WTC11 (cell line): Measurements from ENCODE around the gene KNSTRN. TPM values are rescaled to one million over a fixed set of nuclear protein-coding genes. Genes with fewer than 3 reads are reported as not detected.

Experiments
- ATAC-seq: fragments of 200-7000 bp; cut with Tn5 transposase; 2 replicates; pipeline ENCODE4 v1.10.0; 2021; ENCODE audit warnings: mild to moderate bottlenecking, moderate library complexity
- CTCF ChIA-PET: fragments of 300-600 bp; sonication (Branson Sonifier 250); formaldehyde crosslinking; loops from one replicate; lab custom pipeline; 2021; ENCODE audit warnings: antibody characterized with exemption; lab: Charles Lee
- POLR2A ChIA-PET: fragments of 350-600 bp; sonication (Branson Sonifier 250); formaldehyde crosslinking; loops from one replicate; lab custom pipeline; 2021; ENCODE audit warnings: antibody characterized with exemption; lab: Charles Lee
- DNase-seq: peaks from one replicate; pipeline ENCODE4 v3.0.0; 2021; ENCODE audit warnings: low spot score
- H3K27ac Mint-ChIP-seq: 2 replicates; pipeline ENCODE4 v1.8.0; 2021; ENCODE audit warnings: mixed read lengths
- H3K27me3 Mint-ChIP-seq: 2 replicates; pipeline ENCODE4 v1.8.0; 2021; ENCODE audit warnings: low read depth, mild to moderate bottlenecking, moderate library complexity, mixed read lengths
- H3K36me3 Mint-ChIP-seq: 2 replicates; pipeline ENCODE4 v1.8.0; 2021; ENCODE audit warnings: mixed read lengths
- H3K4me1 Mint-ChIP-seq: 2 replicates; pipeline ENCODE4 v1.8.0; 2022; ENCODE audit warnings: mixed read lengths
- H3K4me3 Mint-ChIP-seq: 2 replicates; pipeline ENCODE4 v1.8.0; 2021; ENCODE audit warnings: mild to moderate bottlenecking, moderate library complexity, mixed read lengths
- H3K9me3 Mint-ChIP-seq: 2 replicates; pipeline ENCODE4 v1.8.0; 2021; ENCODE audit warnings: mixed read lengths
- ATF1 ChIP-seq: sonication (generic); formaldehyde crosslinking; IDR thresholded peaks from 2 replicates; pipeline ENCODE4 v1.8.1; 2023; ENCODE audit warnings: mild to moderate bottlenecking, moderate library complexity, missing genetic modification reagents
- CBFB ChIP-seq: sonication (generic); formaldehyde crosslinking; IDR thresholded peaks from 2 replicates; pipeline ENCODE4 v1.8.1; 2022; ENCODE audit warnings: mild to moderate bottlenecking, low read depth, missing genetic modification reagents
- CREB1 ChIP-seq: sonication (generic); formaldehyde crosslinking; IDR thresholded peaks from 2 replicates; pipeline ENCODE4 v1.8.0; 2023; ENCODE audit warnings: mild to moderate bottlenecking, missing genetic modification reagents
- CREM ChIP-seq: sonication (generic); formaldehyde crosslinking; IDR thresholded peaks from 2 replicates; pipeline ENCODE4 v1.8.1; 2022; ENCODE audit warnings: mild to moderate bottlenecking, missing genetic modification reagents, moderate library complexity
- E2F5 ChIP-seq: sonication (generic); formaldehyde crosslinking; IDR thresholded peaks from 2 replicates; pipeline ENCODE4 v1.8.1; 2022; ENCODE audit warnings: mild to moderate bottlenecking, moderate library complexity, missing genetic modification reagents
- EMX1 ChIP-seq: fragments of 250-450 bp; sonication (Bioruptor Pico); IDR thresholded peaks from 2 replicates; pipeline ENCODE4 v1.8.0; 2021; ENCODE audit warnings: mild to moderate bottlenecking
- ETV6 ChIP-seq: sonication (generic); formaldehyde crosslinking; IDR thresholded peaks from 2 replicates; pipeline ENCODE4 v1.8.1; 2022; ENCODE audit warnings: mild to moderate bottlenecking, missing genetic modification reagents
- FOXP1 ChIP-seq: sonication (generic); formaldehyde crosslinking; IDR thresholded peaks from 2 replicates; pipeline ENCODE4 v1.8.0; 2022; ENCODE audit warnings: missing genetic modification reagents, mild to moderate bottlenecking, moderate library complexity, borderline replicate concordance
- GABPB1 ChIP-seq: sonication (generic); formaldehyde crosslinking; IDR thresholded peaks from 2 replicates; pipeline ENCODE4 v1.8.1; 2023; ENCODE audit warnings: mild to moderate bottlenecking, missing genetic modification reagents
- GRHL2 ChIP-seq: fragments of 250-450 bp; sonication (Bioruptor Pico); IDR thresholded peaks from 2 replicates; pipeline ENCODE4 v1.8.0; 2022; ENCODE audit warnings: mild to moderate bottlenecking, moderate library complexity; ENCODE audit not compliant: insufficient replicate concordance, severe bottlenecking
- HMGA2 ChIP-seq: fragments of 250-450 bp; sonication (Bioruptor Pico); IDR thresholded peaks from 2 replicates; pipeline ENCODE4 v1.4.0; 2021; ENCODE audit warnings: mild to moderate bottlenecking, moderate library complexity
- MAX ChIP-seq: sonication (generic); formaldehyde crosslinking; IDR thresholded peaks from 2 replicates; pipeline ENCODE4 v1.8.0; 2022; ENCODE audit warnings: mild to moderate bottlenecking, missing genetic modification reagents
- MXD4 ChIP-seq: fragments of 250-450 bp; sonication (Bioruptor Pico); IDR thresholded peaks from 2 replicates; pipeline ENCODE4 v1.8.0; 2021; ENCODE audit warnings: mild to moderate bottlenecking, moderate library complexity, borderline replicate concordance
- MYBL2 ChIP-seq: sonication (generic); formaldehyde crosslinking; IDR thresholded peaks from 2 replicates; pipeline ENCODE4 v1.8.1; 2023; ENCODE audit warnings: mild to moderate bottlenecking, moderate library complexity, missing genetic modification reagents
- NFATC4 ChIP-seq: fragments of 250-450 bp; sonication (Bioruptor Pico); IDR thresholded peaks from 2 replicates; pipeline ENCODE4 v1.9.0; 2021; ENCODE audit warnings: mild to moderate bottlenecking
- NFYB ChIP-seq: sonication (generic); formaldehyde crosslinking; conservative IDR thresholded peaks from 2 replicates; pipeline ENCODE4 v1.8.0; 2022; ENCODE audit warnings: low read depth, missing genetic modification reagents
- NR1H2 ChIP-seq: sonication (generic); formaldehyde crosslinking; IDR thresholded peaks from 2 replicates; pipeline ENCODE4 v1.9.0; 2021; ENCODE audit warnings: mild to moderate bottlenecking, moderate library complexity, missing genetic modification reagents
- NR3C1 ChIP-seq: sonication (generic); formaldehyde crosslinking; conservative IDR thresholded peaks from 2 replicates; pipeline ENCODE4 v1.8.1; 2023; ENCODE audit warnings: low read depth, mild to moderate bottlenecking, missing genetic modification reagents
- RORB ChIP-seq: fragments of 250-450 bp; sonication (Bioruptor Pico); IDR thresholded peaks from 2 replicates; pipeline ENCODE4 v1.9.0; 2021; ENCODE audit warnings: mild to moderate bottlenecking
- ZNF317 ChIP-seq: sonication (generic); formaldehyde crosslinking; IDR thresholded peaks from 2 replicates; pipeline ENCODE4 v1.8.1; 2023; ENCODE audit warnings: low read depth, mild to moderate bottlenecking, moderate library complexity, missing genetic modification reagents, borderline replicate concordance
- ZNF425 ChIP-seq: fragments of 250-450 bp; sonication (Bioruptor Pico); conservative IDR thresholded peaks from 2 replicates; pipeline ENCODE4 v1.9.0; 2021; ENCODE audit warnings: mild to moderate bottlenecking
- ZNF671 ChIP-seq: fragments of 250-450 bp; sonication (Bioruptor Pico); IDR thresholded peaks from 2 replicates; pipeline ENCODE4 v1.8.0; 2021; ENCODE audit warnings: mild to moderate bottlenecking
- total RNA-seq: library from RNA; stranded (reverse); gene quantifications from 3 replicates; pipeline ENCODE4 v1.2.3, GENCODE V29; 2021
- TF ChIP-seq, protein P1 (sequence below): sonication (generic); formaldehyde crosslinking; IDR thresholded peaks from 2 replicates; pipeline ENCODE4 v1.8.1; 2023; ENCODE audit warnings: mild to moderate bottlenecking, missing genetic modification reagents, moderate library complexity
- TF ChIP-seq, protein P2 (sequence below): fragments of 250-450 bp; sonication (Bioruptor Pico); IDR thresholded peaks from 2 replicates; pipeline ENCODE4 v1.8.0; 2021; ENCODE audit warnings: mild to moderate bottlenecking
- TF ChIP-seq, protein P3 (sequence below): sonication (generic); formaldehyde crosslinking; IDR thresholded peaks from 2 replicates; pipeline ENCODE4 v1.8.1; 2023; ENCODE audit warnings: mild to moderate bottlenecking, missing genetic modification reagents
- TF ChIP-seq, protein P4 (sequence below): sonication (generic); formaldehyde crosslinking; IDR thresholded peaks from 2 replicates; pipeline ENCODE4 v1.8.0; 2023; ENCODE audit warnings: missing genetic modification reagents

The KNSTRN gene
- total RNA-seq, 1 experiment from 2014 or later: 73.4 TPM

GRCh38 chr15:40382580-40383456 is at the start of gene KNSTRN (continued):
- TF ChIP-seq NR3C1 (CRISPR knock-in tag) (no peak), CREB1 (no peak), ZNF671 (CRISPR knock-in tag) (no peak), ATF1 (CRISPR knock-in tag) (0 out of 2 replicates have a peak, but pooled peaks have one; percentile 48), ZNF425 (CRISPR knock-in tag) (no peak), RORB (CRISPR knock-in tag) (no peak), GABPB1 (CRISPR knock-in tag) (peak; percentile 71), E2F5 (CRISPR knock-in tag) (0 out of 2 replicates have a peak, but pooled peaks have one; percentile 36), CREM (CRISPR knock-in tag) (no peak; the same call in 1 of the 2 replicates), NFATC4 (CRISPR knock-in tag) (no peak), EMX1 (CRISPR knock-in tag) (no peak), FOXP1 (peak; percentile 64; the same call in 1 of the 2 replicates), ZNF317 (CRISPR knock-in tag) (0 out of 2 replicates have a peak, but pooled peaks have one; percentile 14), CBFB (CRISPR knock-in tag) (no peak), MYBL2 (CRISPR knock-in tag) (peak; percentile 99)
- TF ChIP-seq, protein P1, sequence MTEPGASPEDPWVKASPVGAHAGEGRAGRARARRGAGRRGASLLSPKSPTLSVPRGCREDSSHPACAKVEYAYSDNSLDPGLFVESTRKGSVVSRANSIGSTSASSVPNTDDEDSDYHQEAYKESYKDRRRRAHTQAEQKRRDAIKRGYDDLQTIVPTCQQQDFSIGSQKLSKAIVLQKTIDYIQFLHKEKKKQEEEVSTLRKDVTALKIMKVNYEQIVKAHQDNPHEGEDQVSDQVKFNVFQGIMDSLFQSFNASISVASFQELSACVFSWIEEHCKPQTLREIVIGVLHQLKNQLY (CRISPR knock-in tag): 0 out of 2 replicates have a peak, but pooled peaks have one; percentile 51
- TF ChIP-seq, protein P2, sequence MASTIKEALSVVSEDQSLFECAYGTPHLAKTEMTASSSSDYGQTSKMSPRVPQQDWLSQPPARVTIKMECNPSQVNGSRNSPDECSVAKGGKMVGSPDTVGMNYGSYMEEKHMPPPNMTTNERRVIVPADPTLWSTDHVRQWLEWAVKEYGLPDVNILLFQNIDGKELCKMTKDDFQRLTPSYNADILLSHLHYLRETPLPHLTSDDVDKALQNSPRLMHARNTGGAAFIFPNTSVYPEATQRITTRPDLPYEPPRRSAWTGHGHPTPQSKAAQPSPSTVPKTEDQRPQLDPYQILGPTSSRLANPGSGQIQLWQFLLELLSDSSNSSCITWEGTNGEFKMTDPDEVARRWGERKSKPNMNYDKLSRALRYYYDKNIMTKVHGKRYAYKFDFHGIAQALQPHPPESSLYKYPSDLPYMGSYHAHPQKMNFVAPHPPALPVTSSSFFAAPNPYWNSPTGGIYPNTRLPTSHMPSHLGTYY (CRISPR knock-in tag): no peak

DNA sequence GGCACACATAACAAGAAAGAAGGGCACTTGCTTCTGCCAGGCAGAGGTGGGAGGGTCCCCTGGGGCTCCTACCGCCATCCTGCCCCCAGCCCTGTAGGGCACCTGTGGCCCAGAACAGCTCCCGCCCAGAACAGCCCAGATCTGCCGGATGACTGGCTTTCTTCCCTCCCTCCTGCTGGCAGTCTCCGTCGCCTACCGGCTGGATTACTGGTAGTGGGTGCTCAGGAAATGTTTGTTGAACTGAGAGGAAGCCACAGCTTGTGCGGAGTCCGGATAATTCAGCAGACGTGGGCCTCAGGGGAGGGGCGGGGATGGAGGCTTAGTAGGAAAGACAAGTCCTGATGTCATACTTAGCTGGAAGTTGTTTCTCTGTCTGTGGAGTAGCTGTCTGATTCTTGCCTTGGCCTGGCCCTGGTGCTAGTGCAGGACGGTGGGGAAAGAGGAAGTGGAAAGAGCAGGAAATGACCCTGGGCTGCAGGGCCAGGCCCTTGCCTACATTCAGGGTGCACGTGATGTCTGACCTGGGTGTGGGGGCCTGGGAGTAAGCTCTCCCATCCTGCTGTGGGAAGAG is 48.5 kb upstream of the KNSTRN start:
- Mint-ChIP-seq H3K27ac (no peak overlapping the region), H3K27me3 (peaks cover 5% of the 10 kb centered on the region), H3K4me1 (peaks cover 39% of the 10 kb centered on the region), H3K9me3 (no peaks in the 10 kb centered on the region), H3K36me3 (peaks cover 11% of the 10 kb centered on the region; the same call in 1 of the 2 replicates), H3K4me3 (no peak overlapping the region)
- no peak for ATAC-seq
- ChIA-PET CTCF (interaction anchor here (0.9 to 9.6 kb wide), 8 partner anchors 6 to 116 kb away, joined by 3 to 264 read pairs (median 54); partner anchors contain the start of gene INAFM2), POLR2A (no interaction called here)
- no peak for DNase-seq
- TF ChIP-seq, protein P3, sequence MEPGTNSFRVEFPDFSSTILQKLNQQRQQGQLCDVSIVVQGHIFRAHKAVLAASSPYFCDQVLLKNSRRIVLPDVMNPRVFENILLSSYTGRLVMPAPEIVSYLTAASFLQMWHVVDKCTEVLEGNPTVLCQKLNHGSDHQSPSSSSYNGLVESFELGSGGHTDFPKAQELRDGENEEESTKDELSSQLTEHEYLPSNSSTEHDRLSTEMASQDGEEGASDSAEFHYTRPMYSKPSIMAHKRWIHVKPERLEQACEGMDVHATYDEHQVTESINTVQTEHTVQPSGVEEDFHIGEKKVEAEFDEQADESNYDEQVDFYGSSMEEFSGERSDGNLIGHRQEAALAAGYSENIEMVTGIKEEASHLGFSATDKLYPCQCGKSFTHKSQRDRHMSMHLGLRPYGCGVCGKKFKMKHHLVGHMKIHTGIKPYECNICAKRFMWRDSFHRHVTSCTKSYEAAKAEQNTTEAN (CRISPR knock-in tag): no peak
- no peak for TF ChIP-seq MAX (CRISPR knock-in tag)
- TF ChIP-seq RORB (CRISPR knock-in tag): no peak
- TF ChIP-seq ZNF317 (CRISPR knock-in tag): no peak
- no peak for TF ChIP-seq NFYB
- TF ChIP-seq GRHL2 (CRISPR knock-in tag): no peak
- TF ChIP-seq ATF1 (CRISPR knock-in tag): no peak
- no peak for TF ChIP-seq NR1H2 (CRISPR knock-in tag)
- TF ChIP-seq, protein P4, sequence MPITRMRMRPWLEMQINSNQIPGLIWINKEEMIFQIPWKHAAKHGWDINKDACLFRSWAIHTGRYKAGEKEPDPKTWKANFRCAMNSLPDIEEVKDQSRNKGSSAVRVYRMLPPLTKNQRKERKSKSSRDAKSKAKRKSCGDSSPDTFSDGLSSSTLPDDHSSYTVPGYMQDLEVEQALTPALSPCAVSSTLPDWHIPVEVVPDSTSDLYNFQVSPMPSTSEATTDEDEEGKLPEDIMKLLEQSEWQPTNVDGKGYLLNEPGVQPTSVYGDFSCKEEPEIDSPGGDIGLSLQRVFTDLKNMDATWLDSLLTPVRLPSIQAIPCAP (CRISPR knock-in tag): no peak
- no peak for TF ChIP-seq MXD4 (CRISPR knock-in tag)
- no peak for TF ChIP-seq HMGA2
- TF ChIP-seq CBFB (CRISPR knock-in tag): no peak
- TF ChIP-seq ETV6 (CRISPR knock-in tag): no peak
